HepG2 (cell line): ENCODE data around the gene MAP2K2. TPM values are rescaled to one million over a fixed set of nuclear protein-coding genes. Genes with fewer than 3 reads are reported as not detected.

Experiments
- AGO2 ChIP-seq: fragments of 200-400 bp; formaldehyde crosslinking; optimal IDR thresholded peaks from 2 replicates; pipeline ENCODE3; 2017; ENCODE audit warnings: mild to moderate bottlenecking, low read depth, low read length, moderate library complexity
- CCDC6 ChIP-seq: sonication (generic); formaldehyde crosslinking; IDR thresholded peaks from 2 replicates; pipeline ENCODE4 v1.8.1; 2022; ENCODE audit warnings: mild to moderate bottlenecking, missing genetic modification reagents, moderate library complexity
- DR1 ChIP-seq: sonication (generic); formaldehyde crosslinking; IDR thresholded peaks from 2 replicates; pipeline ENCODE4 v1.8.0; 2021; ENCODE audit warnings: mild to moderate bottlenecking, missing genetic modification reagents, inconsistent platforms
- EED ChIP-seq: sonication (generic); formaldehyde crosslinking; IDR thresholded peaks from 2 replicates; pipeline ENCODE4 v1.5.0; 2020; ENCODE audit warnings: mild to moderate bottlenecking, missing genetic modification reagents
- KLF11 ChIP-seq: IDR thresholded peaks from 2 replicates; pipeline ENCODE4 v1.6.1; 2016; ENCODE audit warnings: missing compliant biosample characterization
- RFX5 ChIP-seq: IDR thresholded peaks from 2 replicates; pipeline ENCODE4 v1.6.1; 2011; ENCODE audit warnings: low read depth, low read length, improper control_type of control experiment
- WIZ ChIP-seq: sonication (generic); formaldehyde crosslinking; IDR thresholded peaks from 2 replicates; pipeline ENCODE4 v1.5.1; 2020; ENCODE audit warnings: mild to moderate bottlenecking, missing genetic modification reagents
- YEATS2 ChIP-seq: sonication (generic); formaldehyde crosslinking; IDR thresholded peaks from 2 replicates; pipeline ENCODE4 v1.4.0; 2020; ENCODE audit warnings: missing genetic modification reagents, borderline replicate concordance
- ZBTB7A ChIP-seq: sonication (generic); formaldehyde crosslinking; IDR thresholded peaks from 2 replicates; pipeline ENCODE4 v1.8.0; 2022; ENCODE audit warnings: mild to moderate bottlenecking, missing genetic modification reagents
- ZFY ChIP-seq: sonication (generic); formaldehyde crosslinking; IDR thresholded peaks from 2 replicates; pipeline ENCODE4 v1.4.0; 2020; ENCODE audit warnings: missing genetic modification reagents
- ZIK1 ChIP-seq: sonication (generic); formaldehyde crosslinking; IDR thresholded peaks from 2 replicates; pipeline ENCODE4 v1.5.0; 2020; ENCODE audit warnings: mild to moderate bottlenecking, low read depth, missing genetic modification reagents, borderline replicate concordance
- ZNF557 ChIP-seq: sonication (generic); formaldehyde crosslinking; IDR thresholded peaks from 2 replicates; pipeline ENCODE4 v1.4.0; 2020; ENCODE audit warnings: missing genetic modification reagents
- ZNF746 ChIP-seq: sonication (generic); formaldehyde crosslinking; IDR thresholded peaks from 2 replicates; pipeline ENCODE4 v1.8.0; 2022; ENCODE audit warnings: mild to moderate bottlenecking, missing genetic modification reagents
- ZNF816 ChIP-seq: sonication (generic); formaldehyde crosslinking; IDR thresholded peaks from 2 replicates; pipeline ENCODE4 v1.8.0; 2022; ENCODE audit warnings: missing genetic modification reagents, mild to moderate bottlenecking, borderline replicate concordance
- polyA plus RNA-seq, 8 experiments: library from polyadenylated mRNA; depleted of rRNA in 3 of 8; stranded (reverse) in 7 of 8; unstranded in 1 of 8; fragments of >200 nt; fragmentation: Illumina TruSeq in 4 of 8; extraction: Trizol in 4 of 8; gene quantifications; 2 replicates each; pipeline versions ENCODE4 v1.2.1 to v1.2.3, GENCODE V29; 2011 to 2016; ENCODE audit warnings: low read depth in 4 of 8, missing spikeins in 1 of 8, mixed read lengths in 1 of 8; ENCODE audit not compliant: insufficient read depth in 1 of 8
- total RNA-seq, 5 experiments: library from RNA; depleted of rRNA; stranded (reverse); fragments of >200 nt; fragmentation: Illumina TruSeq; extraction: Trizol; gene quantifications; 2 replicates each; pipeline ENCODE4 v1.2.3, GENCODE V29; 2016; ENCODE audit warnings: low read depth in 1 of 5
- TF ChIP-seq, protein P1 (sequence below): IDR thresholded peaks from 2 replicates; pipeline ENCODE4 v1.6.1; 2016; ENCODE audit warnings: mild to moderate bottlenecking, missing biosample characterization, missing genetic modification reagents
- TF ChIP-seq, protein P2 (sequence below): sonication (generic); formaldehyde crosslinking; IDR thresholded peaks from 2 replicates; pipeline ENCODE4 v1.5.0; 2020; ENCODE audit warnings: missing genetic modification reagents, mild to moderate bottlenecking, borderline replicate concordance
- TF ChIP-seq, protein P3 (sequence below): IDR thresholded peaks from 2 replicates; pipeline ENCODE4 v1.6.1; 2016; ENCODE audit warnings: missing biosample characterization, missing genetic modification reagents, low read depth
- TF ChIP-seq, protein P4 (sequence below): sonication (generic); formaldehyde crosslinking; IDR thresholded peaks from 2 replicates; pipeline ENCODE4 v1.5.1; 2020; ENCODE audit warnings: missing genetic modification reagents, mild to moderate bottlenecking, borderline replicate concordance
- TF ChIP-seq, protein P5 (sequence below): sonication (generic); formaldehyde crosslinking; IDR thresholded peaks from 2 replicates; pipeline ENCODE4 v1.4.0; 2020; ENCODE audit warnings: missing genetic modification reagents, borderline replicate concordance
- TF ChIP-seq, protein P6 (sequence below): IDR thresholded peaks from 2 replicates; pipeline ENCODE4 v1.4.0; 2020; ENCODE audit warnings: mild to moderate bottlenecking, missing genetic modification reagents

Gene MAP2K2
- total and polyA plus RNA-seq, 2 of the 13 experiments (the other 11 are each of a cell fraction or from before 2014, with no cell fraction given) = 70.3 to 80.9 TPM

DNA sequence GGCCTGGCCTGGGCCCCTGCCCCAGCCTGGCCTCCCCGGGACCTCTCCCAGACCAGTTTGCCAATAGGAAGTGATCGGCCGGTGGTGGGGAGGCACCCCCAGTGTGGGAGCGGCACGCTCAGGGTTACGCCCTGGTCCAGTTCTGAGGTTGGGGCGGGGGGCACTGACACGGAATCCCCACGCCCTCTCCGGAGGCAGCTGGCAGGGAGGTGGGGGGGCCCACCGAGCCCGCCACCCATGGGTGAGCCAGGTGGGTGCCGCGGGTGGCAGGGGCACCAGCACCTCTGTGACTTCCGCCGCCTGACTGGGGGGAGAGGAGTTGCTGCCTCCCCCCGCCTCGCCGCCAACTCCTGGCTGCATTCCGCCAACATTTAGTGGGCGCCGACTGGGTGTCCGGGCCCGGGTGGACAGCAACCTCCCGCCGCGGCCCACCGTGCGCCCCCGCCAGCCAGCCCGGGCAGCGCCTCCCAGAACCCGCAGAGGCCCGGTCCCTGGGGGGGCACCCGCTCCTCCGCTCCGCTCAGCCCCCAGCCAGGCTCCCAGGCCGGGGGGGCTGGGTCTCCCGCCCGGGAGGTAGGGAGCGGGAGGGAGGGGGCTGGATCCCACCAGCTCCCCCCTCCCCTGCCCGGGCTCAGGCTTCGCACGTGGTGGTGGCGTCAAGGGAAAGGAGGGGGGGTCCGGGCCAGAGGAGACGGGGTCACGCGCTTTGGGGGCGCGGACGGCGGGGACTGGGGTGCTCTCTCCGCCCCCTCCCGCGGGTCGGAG, 59.2 kb downstream of the MAP2K2 start (continued):
- TF ChIP-seq, protein P1, sequence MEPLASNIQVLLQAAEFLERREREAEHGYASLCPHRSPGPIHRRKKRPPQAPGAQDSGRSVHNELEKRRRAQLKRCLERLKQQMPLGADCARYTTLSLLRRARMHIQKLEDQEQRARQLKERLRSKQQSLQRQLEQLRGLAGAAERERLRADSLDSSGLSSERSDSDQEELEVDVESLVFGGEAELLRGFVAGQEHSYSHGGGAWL = peak; percentile 69; the same call in 1 of the 2 replicates
- TF ChIP-seq KLF11 (CRISPR knock-in tag) = no peak
- no peak for TF ChIP-seq RFX5
- TF ChIP-seq, protein P2, sequence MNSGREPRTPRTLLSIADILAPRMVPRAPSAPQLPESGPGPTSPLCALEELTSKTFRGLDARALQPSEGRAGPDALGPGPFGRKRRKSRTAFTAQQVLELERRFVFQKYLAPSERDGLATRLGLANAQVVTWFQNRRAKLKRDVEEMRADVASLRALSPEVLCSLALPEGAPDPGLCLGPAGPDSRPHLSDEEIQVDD (CRISPR knock-in tag) = no peak
- TF ChIP-seq YEATS2 (CRISPR knock-in tag) = no peak
- TF ChIP-seq ZBTB7A (CRISPR knock-in tag) = 0 out of 2 replicates have a peak, but pooled peaks have one; percentile 54
- no peak for TF ChIP-seq ZNF816 (CRISPR knock-in tag)
- TF ChIP-seq DR1 (CRISPR knock-in tag) = no peak
- no peak for TF ChIP-seq ZIK1 (CRISPR knock-in tag)
- TF ChIP-seq, protein P3, sequence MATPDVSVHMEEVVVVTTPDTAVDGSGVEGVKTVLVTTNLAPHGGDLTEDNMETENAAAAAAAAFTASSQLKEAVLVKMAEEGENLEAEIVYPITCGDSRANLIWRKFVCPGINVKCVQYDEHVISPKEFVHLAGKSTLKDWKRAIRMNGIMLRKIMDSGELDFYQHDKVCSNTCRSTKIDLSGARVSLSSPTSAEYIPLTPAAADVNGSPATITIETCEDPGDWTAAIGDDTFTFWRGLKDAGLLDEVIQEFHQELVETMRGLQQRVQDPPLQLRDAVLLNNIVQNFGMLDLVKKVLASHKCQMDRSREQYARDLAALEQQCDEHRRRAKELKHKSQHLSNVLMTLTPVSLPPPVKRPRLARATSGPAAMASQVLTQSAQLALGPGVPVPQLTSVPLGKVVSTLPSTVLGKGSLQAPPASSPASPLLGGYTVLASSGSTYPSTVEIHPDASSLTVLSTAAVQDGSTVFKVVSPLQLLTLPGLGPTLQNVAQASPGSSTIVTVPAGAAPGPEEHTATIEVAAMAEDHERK (CRISPR knock-in tag) = no peak
- TF ChIP-seq AGO2 = peak; percentile 89
- TF ChIP-seq, protein P4, sequence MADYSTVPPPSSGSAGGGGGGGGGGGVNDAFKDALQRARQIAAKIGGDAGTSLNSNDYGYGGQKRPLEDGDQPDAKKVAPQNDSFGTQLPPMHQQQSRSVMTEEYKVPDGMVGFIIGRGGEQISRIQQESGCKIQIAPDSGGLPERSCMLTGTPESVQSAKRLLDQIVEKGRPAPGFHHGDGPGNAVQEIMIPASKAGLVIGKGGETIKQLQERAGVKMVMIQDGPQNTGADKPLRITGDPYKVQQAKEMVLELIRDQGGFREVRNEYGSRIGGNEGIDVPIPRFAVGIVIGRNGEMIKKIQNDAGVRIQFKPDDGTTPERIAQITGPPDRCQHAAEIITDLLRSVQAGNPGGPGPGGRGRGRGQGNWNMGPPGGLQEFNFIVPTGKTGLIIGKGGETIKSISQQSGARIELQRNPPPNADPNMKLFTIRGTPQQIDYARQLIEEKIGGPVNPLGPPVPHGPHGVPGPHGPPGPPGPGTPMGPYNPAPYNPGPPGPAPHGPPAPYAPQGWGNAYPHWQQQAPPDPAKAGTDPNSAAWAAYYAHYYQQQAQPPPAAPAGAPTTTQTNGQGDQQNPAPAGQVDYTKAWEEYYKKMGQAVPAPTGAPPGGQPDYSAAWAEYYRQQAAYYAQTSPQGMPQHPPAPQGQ (CRISPR knock-in tag) = no peak
- TF ChIP-seq, protein P5, sequence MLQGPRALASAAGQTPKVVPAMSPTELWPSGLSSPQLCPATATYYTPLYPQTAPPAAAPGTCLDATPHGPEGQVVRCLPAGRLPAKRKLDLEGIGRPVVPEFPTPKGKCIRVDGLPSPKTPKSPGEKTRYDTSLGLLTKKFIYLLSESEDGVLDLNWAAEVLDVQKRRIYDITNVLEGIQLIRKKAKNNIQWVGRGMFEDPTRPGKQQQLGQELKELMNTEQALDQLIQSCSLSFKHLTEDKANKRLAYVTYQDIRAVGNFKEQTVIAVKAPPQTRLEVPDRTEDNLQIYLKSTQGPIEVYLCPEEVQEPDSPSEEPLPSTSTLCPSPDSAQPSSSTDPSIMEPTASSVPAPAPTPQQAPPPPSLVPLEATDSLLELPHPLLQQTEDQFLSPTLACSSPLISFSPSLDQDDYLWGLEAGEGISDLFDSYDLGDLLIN (CRISPR knock-in tag) = no peak
- no peak for TF ChIP-seq ZNF557 (CRISPR knock-in tag)
- 0 out of 2 replicates have a peak, but pooled peaks have one; percentile 48 for TF ChIP-seq EED
- TF ChIP-seq, protein P6, sequence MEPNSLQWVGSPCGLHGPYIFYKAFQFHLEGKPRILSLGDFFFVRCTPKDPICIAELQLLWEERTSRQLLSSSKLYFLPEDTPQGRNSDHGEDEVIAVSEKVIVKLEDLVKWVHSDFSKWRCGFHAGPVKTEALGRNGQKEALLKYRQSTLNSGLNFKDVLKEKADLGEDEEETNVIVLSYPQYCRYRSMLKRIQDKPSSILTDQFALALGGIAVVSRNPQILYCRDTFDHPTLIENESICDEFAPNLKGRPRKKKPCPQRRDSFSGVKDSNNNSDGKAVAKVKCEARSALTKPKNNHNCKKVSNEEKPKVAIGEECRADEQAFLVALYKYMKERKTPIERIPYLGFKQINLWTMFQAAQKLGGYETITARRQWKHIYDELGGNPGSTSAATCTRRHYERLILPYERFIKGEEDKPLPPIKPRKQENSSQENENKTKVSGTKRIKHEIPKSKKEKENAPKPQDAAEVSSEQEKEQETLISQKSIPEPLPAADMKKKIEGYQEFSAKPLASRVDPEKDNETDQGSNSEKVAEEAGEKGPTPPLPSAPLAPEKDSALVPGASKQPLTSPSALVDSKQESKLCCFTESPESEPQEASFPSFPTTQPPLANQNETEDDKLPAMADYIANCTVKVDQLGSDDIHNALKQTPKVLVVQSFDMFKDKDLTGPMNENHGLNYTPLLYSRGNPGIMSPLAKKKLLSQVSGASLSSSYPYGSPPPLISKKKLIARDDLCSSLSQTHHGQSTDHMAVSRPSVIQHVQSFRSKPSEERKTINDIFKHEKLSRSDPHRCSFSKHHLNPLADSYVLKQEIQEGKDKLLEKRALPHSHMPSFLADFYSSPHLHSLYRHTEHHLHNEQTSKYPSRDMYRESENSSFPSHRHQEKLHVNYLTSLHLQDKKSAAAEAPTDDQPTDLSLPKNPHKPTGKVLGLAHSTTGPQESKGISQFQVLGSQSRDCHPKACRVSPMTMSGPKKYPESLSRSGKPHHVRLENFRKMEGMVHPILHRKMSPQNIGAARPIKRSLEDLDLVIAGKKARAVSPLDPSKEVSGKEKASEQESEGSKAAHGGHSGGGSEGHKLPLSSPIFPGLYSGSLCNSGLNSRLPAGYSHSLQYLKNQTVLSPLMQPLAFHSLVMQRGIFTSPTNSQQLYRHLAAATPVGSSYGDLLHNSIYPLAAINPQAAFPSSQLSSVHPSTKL (CRISPR knock-in tag) = no peak
- 0 out of 2 replicates have a peak, but pooled peaks have one; percentile 44 for TF ChIP-seq CCDC6
- peak; percentile 72 for TF ChIP-seq ZFY (CRISPR knock-in tag)
- TF ChIP-seq WIZ = no peak
- no peak for TF ChIP-seq ZNF746 (CRISPR knock-in tag)
